ENCODE results near the gene DLX1. TPM values are rescaled to one million over a fixed set of nuclear protein-coding genes. Genes with fewer than 3 reads are reported as not detected.
"Not testable (repeated sequence)": the region's sequence is repeated elsewhere in the genome, so short reads cannot be mapped to it uniquely, and the experiment has no call there.

The DLX1 gene
- total RNA-seq, 2 experiments from 2014 or later: not detected

DNA sequence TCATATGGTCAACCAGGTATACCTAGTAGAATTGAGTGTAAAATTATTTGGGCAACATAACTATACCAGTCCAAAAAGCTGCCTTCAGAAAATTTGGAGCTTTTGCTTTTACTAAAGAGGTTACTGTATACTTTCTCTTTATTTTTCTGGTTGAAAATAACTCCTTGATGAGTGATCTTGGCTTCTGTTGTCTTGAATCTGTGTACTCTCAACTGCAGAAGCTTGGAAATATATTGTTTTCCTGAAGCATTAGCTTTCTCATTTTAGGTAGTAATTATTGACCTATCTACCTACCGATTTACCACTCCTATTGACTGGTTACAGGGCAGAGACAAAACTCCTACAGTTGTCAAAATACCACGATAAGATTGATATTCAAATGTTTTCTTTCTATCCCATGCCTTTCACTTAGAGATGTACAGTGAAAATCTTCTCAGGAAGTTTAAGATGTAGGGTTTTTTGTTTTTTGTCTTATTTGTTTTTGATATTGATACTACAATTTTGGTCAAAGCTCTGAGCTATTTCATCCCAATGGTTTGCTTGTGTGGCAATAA, 35.7 kb upstream of the DLX1 start:
- Mint-ChIP-seq H3K27me3 (no peaks in the 10 kb centered on the region), H3K36me3 (ENCODE audit: low read depth) (no peaks in the 10 kb centered on the region), H3K4me3 (no peak overlapping the region), H3K9me3 (ENCODE audit: low read depth) (no peaks in the 10 kb centered on the region), H3K27ac (no peak overlapping the region), H3K4me1 (peaks cover 5% of the 10 kb centered on the region)
- intact Hi-C loops (cut with DNase I, micrococcal nuclease): no loop called here
- ATAC-seq: no peak
- CTCF ChIA-PET: interaction anchor here (0.8 to 1.0 kb wide), 2 partner anchors 12 to 42 kb away, joined by 3 read pairs; no protein-coding TSS in a partner anchor
- DNase-seq: no peak
- POLR2A ChIA-PET: no interaction called here

DNA sequence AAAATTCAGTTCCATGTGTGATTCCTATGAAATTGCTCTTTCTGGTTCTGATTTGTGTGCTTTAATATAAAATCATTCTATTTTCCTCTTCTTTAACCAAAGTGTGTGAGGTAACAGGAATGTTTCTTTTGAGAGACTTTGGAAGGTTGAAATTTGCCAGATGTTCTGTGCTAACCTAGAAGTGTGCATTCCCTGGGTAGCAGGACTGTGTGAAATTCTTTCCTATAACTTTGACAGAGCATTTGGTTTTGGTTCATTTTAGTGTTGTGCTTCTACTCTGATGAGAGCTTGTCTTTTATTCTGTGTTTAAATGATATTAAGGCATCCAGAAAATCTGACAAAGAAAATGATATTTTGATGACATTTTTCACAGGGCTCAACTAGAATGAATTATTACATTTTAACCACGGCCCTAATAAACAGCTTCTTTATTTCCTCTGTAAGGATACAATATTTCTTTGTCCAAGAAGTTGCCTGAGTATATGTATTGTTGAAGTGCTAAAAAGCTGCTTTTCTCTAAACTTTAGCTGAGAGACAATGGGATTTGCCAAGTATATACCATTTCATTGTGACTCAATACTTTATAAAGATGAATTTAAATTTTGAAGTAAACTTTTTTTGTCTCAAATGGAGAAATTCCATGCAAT, 34.7 kb upstream of the DLX1 start:
- Mint-ChIP-seq H3K4me3 (no peak overlapping the region), H3K27me3 (no peaks in the 10 kb centered on the region), H3K36me3 (ENCODE audit: low read depth) (no peaks in the 10 kb centered on the region), H3K27ac (no peak overlapping the region), H3K4me1 (peaks cover 5% of the 10 kb centered on the region), H3K9me3 (ENCODE audit: low read depth) (no peaks in the 10 kb centered on the region)
- CTCF ChIA-PET: interaction anchor here (1.0 kb wide), 2 partner anchors 41 to 63 kb away, joined by 3 to 4 read pairs; no protein-coding TSS in a partner anchor
- DNase-seq (no peak), ATAC-seq (no peak)
- intact Hi-C loops (cut with DNase I, micrococcal nuclease): no loop called here
- POLR2A ChIA-PET: no interaction called here

DNA sequence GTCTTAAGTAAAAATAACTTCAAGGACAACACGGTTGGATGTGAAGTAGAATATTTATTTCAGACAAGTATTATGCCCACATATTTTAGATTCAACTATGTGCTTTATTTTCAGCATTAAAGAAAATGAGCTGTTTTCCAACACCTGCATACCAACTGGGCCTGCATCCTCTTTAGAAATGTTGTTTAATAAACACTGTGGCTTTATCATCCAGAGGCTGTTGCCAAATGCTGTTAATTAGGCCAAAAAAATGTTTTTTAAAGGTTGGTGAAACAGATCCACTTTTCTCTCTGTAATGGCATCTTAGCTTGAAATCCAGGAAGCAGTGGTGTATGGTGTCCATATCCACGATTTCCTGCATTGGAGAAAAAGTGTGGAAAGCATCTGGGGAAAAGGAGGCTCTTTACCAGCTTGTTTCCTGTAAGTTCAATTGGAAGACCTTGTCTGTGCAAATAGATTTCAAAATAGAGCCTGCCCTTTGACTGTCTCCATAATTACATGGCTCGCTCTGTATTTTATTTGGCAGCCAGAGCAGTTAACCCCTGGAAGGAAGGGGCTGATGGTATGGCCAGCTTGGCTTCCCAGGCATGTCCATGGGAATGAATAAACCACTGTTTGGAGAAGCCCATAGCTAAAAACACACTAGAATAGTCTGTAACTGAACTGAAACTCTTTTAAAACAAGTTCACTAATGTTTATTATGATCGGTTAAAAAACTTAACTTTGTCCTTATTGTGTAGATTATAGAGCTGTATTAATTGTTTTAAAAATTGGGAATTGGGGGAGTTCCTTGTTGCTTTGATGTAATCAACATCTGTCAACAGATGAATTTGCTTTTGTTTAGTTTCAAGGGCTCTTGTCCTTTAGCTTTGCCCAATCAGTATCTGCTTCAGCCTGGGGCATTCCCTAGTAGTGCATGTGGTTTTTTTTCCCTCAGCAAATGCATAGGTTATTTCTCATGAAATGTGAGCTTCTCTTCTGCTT, 33.0 kb upstream of the DLX1 start:
- H3K27me3 Mint-ChIP-seq: no peaks in the 10 kb centered on the region
- ChIA-PET POLR2A (no interaction called here), CTCF (interaction anchor here (0.6 to 1.2 kb wide), 2 partner anchors 14 to 35 kb away, joined by 3 read pairs; no protein-coding TSS in a partner anchor)
- H3K4me3 Mint-ChIP-seq: no peak overlapping the region
- ATAC-seq: no peak
- no peak for DNase-seq
- intact Hi-C loops (cut with DNase I, micrococcal nuclease): no loop called here
- H3K27ac Mint-ChIP-seq: no peak overlapping the region
- no peaks in the 10 kb centered on the region for H3K4me1 Mint-ChIP-seq
- no peaks in the 10 kb centered on the region for H3K36me3 Mint-ChIP-seq (ENCODE audit: low read depth)
- no peaks in the 10 kb centered on the region for H3K9me3 Mint-ChIP-seq (ENCODE audit: low read depth)

DNA sequence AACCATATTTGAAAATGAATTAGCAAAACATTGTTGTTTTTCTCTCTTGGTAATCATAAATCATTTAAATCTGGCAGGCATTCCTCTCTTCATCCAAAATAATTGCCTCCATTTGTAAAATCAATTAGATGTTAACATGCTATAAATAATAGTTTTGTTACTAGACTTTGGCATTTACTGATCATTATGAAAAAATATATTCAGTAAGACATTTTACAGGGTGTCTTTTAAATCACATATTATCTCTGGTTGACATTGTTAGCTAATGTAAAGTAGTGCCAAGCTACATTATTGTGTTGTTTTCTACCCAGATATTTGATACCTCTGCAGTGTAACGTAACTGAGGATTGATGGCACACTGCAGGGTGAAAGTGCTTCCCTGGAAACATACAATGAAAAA, 31.8 kb upstream of the DLX1 start:
- no peak overlapping the region for H3K27ac Mint-ChIP-seq
- DNase-seq: no peak
- no peaks in the 10 kb centered on the region for H3K36me3 Mint-ChIP-seq (ENCODE audit: low read depth)
- intact Hi-C loops (cut with DNase I, micrococcal nuclease): no loop called here
- CTCF ChIA-PET: interaction anchor here (1.0 kb wide), 1 partner anchor 455 kb away, joined by 3 read pairs; no protein-coding TSS in a partner anchor
- H3K4me3 Mint-ChIP-seq: no peak overlapping the region
- POLR2A ChIA-PET: no interaction called here
- no peaks in the 10 kb centered on the region for H3K9me3 Mint-ChIP-seq (ENCODE audit: low read depth)
- H3K4me1 Mint-ChIP-seq: no peaks in the 10 kb centered on the region
- no peak for ATAC-seq
- no peaks in the 10 kb centered on the region for H3K27me3 Mint-ChIP-seq

DNA sequence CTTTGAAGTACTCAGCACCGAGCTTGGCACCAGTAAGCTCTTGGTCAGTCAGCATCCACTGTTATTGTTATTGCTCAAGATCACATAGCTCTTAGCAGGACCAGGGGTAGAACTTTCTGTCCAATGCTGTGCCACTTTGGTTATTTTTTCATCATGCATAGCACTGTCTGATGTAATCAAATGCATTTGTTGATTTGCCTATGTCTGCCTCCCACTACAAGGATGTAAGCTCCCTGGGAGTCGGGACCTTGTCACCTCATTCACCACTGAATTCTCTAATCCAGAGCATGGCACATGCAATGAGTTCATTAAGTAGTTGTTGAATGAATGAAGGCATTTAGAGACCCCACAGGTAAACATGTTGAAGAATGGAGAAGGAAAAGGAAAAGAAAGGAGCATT, 29.0 kb upstream of the DLX1 start:
- no peaks in the 10 kb centered on the region for H3K36me3 Mint-ChIP-seq (ENCODE audit: low read depth)
- H3K4me3 Mint-ChIP-seq: no peak overlapping the region
- ATAC-seq (no peak), DNase-seq (no peak)
- H3K9me3 Mint-ChIP-seq (ENCODE audit: low read depth): no peaks in the 10 kb centered on the region
- H3K4me1 Mint-ChIP-seq: no peaks in the 10 kb centered on the region
- intact Hi-C loops (cut with DNase I, micrococcal nuclease): no loop called here
- H3K27me3 Mint-ChIP-seq: peaks cover 2% of the 10 kb centered on the region
- POLR2A ChIA-PET: no interaction called here
- no peak overlapping the region for H3K27ac Mint-ChIP-seq
- CTCF ChIA-PET: interaction anchor here (1.1 to 2.0 kb wide), 2 partner anchors 11 to 98 kb away, joined by 3 to 9 read pairs; no protein-coding TSS in a partner anchor

DNA sequence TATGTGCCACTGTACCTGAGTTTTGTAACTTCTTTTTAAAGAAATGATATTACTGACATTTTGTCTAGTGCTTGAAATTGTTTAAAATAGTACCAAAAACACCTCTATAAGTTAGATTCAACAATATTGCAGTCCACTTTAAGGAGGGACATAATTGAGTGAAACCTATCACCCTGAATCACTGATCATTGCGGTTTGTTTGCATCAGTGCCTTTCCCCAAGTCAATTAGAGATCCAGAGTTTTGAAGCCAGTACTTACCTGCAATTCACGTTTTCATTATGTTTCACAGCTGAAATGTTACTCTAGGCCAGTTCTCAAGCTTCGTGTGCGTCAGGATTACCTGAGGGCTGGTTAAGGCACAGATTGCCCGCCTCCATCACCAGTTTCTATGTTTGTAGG, 26.6 kb upstream of the DLX1 start:
- no peak overlapping the region for H3K27ac Mint-ChIP-seq
- DNase-seq (no peak), ATAC-seq (no peak)
- peaks cover 2% of the 10 kb centered on the region for H3K27me3 Mint-ChIP-seq
- intact Hi-C loops (cut with DNase I, micrococcal nuclease): no loop called here
- H3K36me3 Mint-ChIP-seq (ENCODE audit: low read depth): peaks cover 7% of the 10 kb centered on the region
- ChIA-PET CTCF (interaction anchor here (0.7 to 1.3 kb wide), 3 partner anchors 64 to 350 kb away, joined by 3 to 4 read pairs (median 3); no protein-coding TSS in a partner anchor), POLR2A (no interaction called here)
- H3K9me3 Mint-ChIP-seq (ENCODE audit: low read depth): no peaks in the 10 kb centered on the region
- H3K4me1 Mint-ChIP-seq: no peaks in the 10 kb centered on the region
- H3K4me3 Mint-ChIP-seq: no peak overlapping the region

DNA sequence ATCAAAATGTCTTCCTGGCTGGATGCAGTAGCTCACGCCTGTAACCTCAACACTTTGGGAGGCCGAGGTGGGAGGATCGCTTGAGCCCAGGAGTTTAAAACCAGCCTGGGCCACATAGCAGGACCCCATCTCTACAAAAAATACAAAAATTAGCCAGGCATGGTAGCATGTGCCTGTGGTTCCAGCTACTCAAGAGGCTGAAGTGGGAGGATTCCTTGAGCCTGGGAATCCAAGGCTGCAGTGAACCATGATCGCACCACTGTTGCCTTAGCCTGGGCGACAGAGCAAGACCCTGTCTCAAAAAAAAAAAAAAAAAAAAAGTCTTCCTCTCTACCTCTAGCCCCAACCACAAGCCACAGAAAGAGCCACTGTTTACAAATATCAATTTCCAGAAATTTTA, 25.2 kb upstream of the DLX1 start:
- H3K4me3 Mint-ChIP-seq; intact Hi-C loops (cut with DNase I, micrococcal nuclease); H3K4me1 Mint-ChIP-seq; ATAC-seq; POLR2A ChIA-PET; H3K9me3 Mint-ChIP-seq (ENCODE audit: low read depth); H3K27ac Mint-ChIP-seq; H3K27me3 Mint-ChIP-seq; DNase-seq: not testable (repeated sequence)
- CTCF ChIA-PET: interaction anchor here (0.5 to 0.6 kb wide), 2 partner anchors 35 to 42 kb away, joined by 3 to 4 read pairs; no protein-coding TSS in a partner anchor
- H3K36me3 Mint-ChIP-seq (ENCODE audit: low read depth): peaks cover 12% of the 10 kb centered on the region

DNA sequence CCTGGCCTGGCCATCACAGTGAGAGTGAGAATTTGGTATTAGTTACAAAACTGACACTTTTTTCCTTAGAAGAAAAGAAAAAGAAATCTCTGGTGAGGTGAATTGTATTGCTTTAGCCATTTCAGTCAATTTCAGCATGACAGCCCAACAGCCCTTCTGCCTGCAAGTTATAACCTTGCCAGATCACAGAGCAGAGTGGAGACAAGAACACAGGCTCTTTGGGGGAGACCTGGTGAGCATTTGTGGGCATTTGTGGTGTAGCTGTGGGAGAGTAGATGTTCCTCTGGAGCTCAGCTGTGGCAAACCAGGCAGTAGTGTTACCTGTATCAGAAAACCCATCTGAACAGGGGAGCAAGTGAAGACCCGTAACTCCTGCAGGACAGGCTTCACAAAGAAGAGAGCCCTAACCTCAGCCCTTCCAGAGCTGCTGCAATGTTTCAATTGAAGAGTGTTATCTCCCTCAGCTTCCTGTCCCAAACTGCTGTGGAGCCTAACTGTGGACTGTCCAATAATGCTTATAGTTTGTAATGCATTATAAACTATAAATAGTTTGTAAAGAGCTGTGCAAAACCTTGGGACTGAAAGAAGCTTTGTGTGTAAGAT, 22.8 kb upstream of the DLX1 start:
- intact Hi-C loops (cut with DNase I, micrococcal nuclease): no loop called here
- H3K9me3 Mint-ChIP-seq (ENCODE audit: low read depth): no peaks in the 10 kb centered on the region
- DNase-seq (no peak), ATAC-seq (no peak)
- no peaks in the 10 kb centered on the region for H3K4me1 Mint-ChIP-seq
- H3K27me3 Mint-ChIP-seq: peaks cover 2% of the 10 kb centered on the region
- peaks cover 14% of the 10 kb centered on the region for H3K36me3 Mint-ChIP-seq (ENCODE audit: low read depth)
- H3K27ac Mint-ChIP-seq: no peak overlapping the region
- no peak overlapping the region for H3K4me3 Mint-ChIP-seq
- CTCF ChIA-PET: interaction anchor here (0.6 kb wide), 2 partner anchors 195 to 503 kb away, joined by 3 read pairs; no protein-coding TSS in a partner anchor
- POLR2A ChIA-PET: no interaction called here

DNA sequence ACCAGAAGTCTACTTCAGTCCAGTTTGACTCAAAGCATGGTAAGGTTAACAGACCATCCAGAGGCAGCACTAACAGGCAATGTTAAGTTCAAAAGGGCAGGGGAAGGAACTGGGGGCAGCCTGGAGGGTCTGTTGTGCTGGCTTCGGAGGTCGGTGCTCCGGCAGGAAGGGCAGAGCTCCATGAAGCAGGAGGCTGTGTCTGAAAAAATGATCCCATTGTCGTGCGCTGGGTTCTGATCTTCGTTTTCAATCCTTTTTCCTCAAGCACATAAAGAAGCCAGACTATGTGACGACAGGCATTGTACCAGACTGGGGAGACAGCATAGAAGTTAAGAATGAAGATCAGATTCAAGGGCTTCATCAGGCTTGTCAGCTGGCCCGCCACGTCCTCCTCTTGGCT, 21.9 kb upstream of the DLX1 start:
- no peak for ATAC-seq
- Mint-ChIP-seq H3K27ac (no peak overlapping the region), H3K4me3 (no peak overlapping the region), H3K9me3 (ENCODE audit: low read depth) (no peaks in the 10 kb centered on the region), H3K27me3 (peaks cover 2% of the 10 kb centered on the region), H3K4me1 (no peaks in the 10 kb centered on the region), H3K36me3 (ENCODE audit: low read depth) (peaks cover 15% of the 10 kb centered on the region)
- POLR2A ChIA-PET: no interaction called here
- CTCF ChIA-PET: interaction anchor here (0.6 kb wide), 1 partner anchor 39 kb away, joined by 3 read pairs; no protein-coding TSS in a partner anchor
- intact Hi-C loops (cut with DNase I, micrococcal nuclease): no loop called here
- DNase-seq: no peak

DNA sequence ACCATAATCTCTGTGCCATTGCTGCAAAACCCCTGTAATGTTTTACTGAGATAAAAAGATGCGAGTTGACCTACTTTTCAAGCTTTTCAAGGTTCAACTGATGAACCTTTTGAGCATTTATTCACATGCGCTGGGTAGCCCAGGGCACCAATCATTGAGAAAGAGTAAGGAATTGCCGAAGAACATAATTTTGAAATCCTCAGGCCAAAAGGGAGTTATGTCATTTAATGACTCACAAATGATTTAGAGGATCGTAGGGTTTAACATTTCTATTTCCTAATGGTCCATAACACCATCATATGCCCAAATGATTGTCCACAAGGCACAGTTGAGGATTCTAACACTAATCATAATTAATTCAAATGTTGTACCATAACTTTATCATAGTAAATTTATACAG, 20.2 kb upstream of the DLX1 start:
- no peak overlapping the region for H3K27ac Mint-ChIP-seq
- H3K27me3 Mint-ChIP-seq: no peaks in the 10 kb centered on the region
- H3K36me3 Mint-ChIP-seq (ENCODE audit: low read depth): peaks cover 17% of the 10 kb centered on the region
- ChIA-PET POLR2A (no interaction called here), CTCF (no interaction called here)
- DNase-seq (no peak), ATAC-seq (no peak)
- intact Hi-C loops (cut with DNase I, micrococcal nuclease): no loop called here
- no peaks in the 10 kb centered on the region for H3K4me1 Mint-ChIP-seq
- H3K9me3 Mint-ChIP-seq (ENCODE audit: low read depth): no peaks in the 10 kb centered on the region
- no peak overlapping the region for H3K4me3 Mint-ChIP-seq

DNA sequence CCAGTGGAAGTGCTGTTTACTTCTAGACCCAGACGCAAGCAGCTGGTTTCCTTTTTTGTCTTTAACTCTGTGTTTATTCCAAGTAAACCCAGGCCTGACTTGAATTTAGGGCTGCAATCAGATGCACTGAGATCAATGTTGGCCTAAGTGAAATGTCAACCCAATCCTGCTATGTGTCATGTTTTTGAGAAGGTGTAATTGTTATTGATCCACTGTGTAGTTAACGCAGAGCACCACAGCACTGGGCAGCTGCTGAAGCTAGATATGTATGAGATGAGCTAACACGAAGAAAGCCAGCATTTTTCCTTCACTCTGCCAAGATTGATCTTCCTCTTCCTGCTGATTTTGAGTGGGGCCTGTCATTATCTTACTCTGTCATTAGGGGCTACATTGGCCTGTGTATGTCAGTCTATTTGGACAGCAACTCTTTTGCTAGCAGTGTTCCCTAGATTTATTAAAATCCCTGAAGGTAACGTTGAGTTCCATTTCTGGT, 18.9 kb upstream of the DLX1 start:
- CTCF ChIA-PET: interaction anchor here (0.6 kb wide), 4 partner anchors 46 to 581 kb away, joined by 3 to 4 read pairs (median 3); no protein-coding TSS in a partner anchor

More for the DNA sequence above, 18.9 kb upstream of the DLX1 start:
- H3K27me3 Mint-ChIP-seq: peaks cover 3% of the 10 kb centered on the region
- DNase-seq: no peak
- no peak for ATAC-seq
- H3K4me1 Mint-ChIP-seq: no peaks in the 10 kb centered on the region
- intact Hi-C loops (cut with DNase I, micrococcal nuclease): no loop called here
- no peak overlapping the region for H3K27ac Mint-ChIP-seq
- no peaks in the 10 kb centered on the region for H3K9me3 Mint-ChIP-seq (ENCODE audit: low read depth)
- H3K36me3 Mint-ChIP-seq (ENCODE audit: low read depth): peaks cover 18% of the 10 kb centered on the region
- POLR2A ChIA-PET: no interaction called here
- H3K4me3 Mint-ChIP-seq: no peak overlapping the region
